Endothelial cell of umbilical vein (primary cell): ENCODE measurements around the gene GSTK1.

Experiments
- EZH2 ChIP-seq: IDR thresholded peaks from 2 replicates; pipeline ENCODE4 v1.6.1; 2012; ENCODE audit warnings: borderline replicate concordance, low read depth, mild to moderate bottlenecking, moderate library complexity, low read length, inconsistent platforms; ENCODE audit not compliant: severe bottlenecking
- JUN ChIP-seq: IDR thresholded peaks from 2 replicates; pipeline ENCODE4 v1.6.1; 2011; ENCODE audit warnings: borderline replicate concordance, low read depth; ENCODE audit not compliant: insufficient read length, insufficient read depth
- MYC ChIP-seq: IDR thresholded peaks from one replicate; pipeline ENCODE4 v1.6.1; 2011; ENCODE audit warnings: mild to moderate bottlenecking, low read depth, low read length
- POLR2A ChIP-seq: IDR thresholded peaks from 2 replicates; pipeline ENCODE4 v1.6.1; 2012; ENCODE audit warnings: low read depth, mild to moderate bottlenecking, control low read depth, low read length
- POLR2AphosphoS5 ChIP-seq: IDR thresholded peaks from 2 replicates; pipeline ENCODE4 v1.6.1; 2012; ENCODE audit warnings: low read depth, mild to moderate bottlenecking, control low read depth, low read length, moderate library complexity; ENCODE audit not compliant: insufficient read depth
- TF ChIP-seq, protein P1 (sequence below), 2 donors: IDR thresholded peaks; 1 replicate in 1 of 2; 2 replicates in 1 of 2; pipeline ENCODE4 v1.5.1; 2011; ENCODE audit warnings: low read length in 2 of 2, mild to moderate bottlenecking in 2 of 2, moderate library complexity in 2 of 2, control low read depth in 1 of 2, inconsistent platforms in 1 of 2, low read depth in 1 of 2; ENCODE audit not compliant: insufficient read depth in 1 of 2; ENCODE audit errors: extremely low read depth in 1 of 2
- TF ChIP-seq, protein P2 (sequence below): IDR thresholded peaks from 2 replicates; pipeline ENCODE4 v1.6.1; 2011; ENCODE audit not compliant: insufficient read depth, insufficient read length

GRCh38 chr7:143243614-143244013 is 19.6 kb upstream of the GSTK1 start:
- TF ChIP-seq POLR2A (no peak), POLR2AphosphoS5 (no peak), EZH2 (no peak), MYC (no peak), JUN (no peak)
- TF ChIP-seq, protein P1, sequence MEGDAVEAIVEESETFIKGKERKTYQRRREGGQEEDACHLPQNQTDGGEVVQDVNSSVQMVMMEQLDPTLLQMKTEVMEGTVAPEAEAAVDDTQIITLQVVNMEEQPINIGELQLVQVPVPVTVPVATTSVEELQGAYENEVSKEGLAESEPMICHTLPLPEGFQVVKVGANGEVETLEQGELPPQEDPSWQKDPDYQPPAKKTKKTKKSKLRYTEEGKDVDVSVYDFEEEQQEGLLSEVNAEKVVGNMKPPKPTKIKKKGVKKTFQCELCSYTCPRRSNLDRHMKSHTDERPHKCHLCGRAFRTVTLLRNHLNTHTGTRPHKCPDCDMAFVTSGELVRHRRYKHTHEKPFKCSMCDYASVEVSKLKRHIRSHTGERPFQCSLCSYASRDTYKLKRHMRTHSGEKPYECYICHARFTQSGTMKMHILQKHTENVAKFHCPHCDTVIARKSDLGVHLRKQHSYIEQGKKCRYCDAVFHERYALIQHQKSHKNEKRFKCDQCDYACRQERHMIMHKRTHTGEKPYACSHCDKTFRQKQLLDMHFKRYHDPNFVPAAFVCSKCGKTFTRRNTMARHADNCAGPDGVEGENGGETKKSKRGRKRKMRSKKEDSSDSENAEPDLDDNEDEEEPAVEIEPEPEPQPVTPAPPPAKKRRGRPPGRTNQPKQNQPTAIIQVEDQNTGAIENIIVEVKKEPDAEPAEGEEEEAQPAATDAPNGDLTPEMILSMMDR (IDR thresholded peaks at IDR 0.05; ENCODE audit: extremely low read depth in 1 of 2, insufficient read depth in 1 of 2, low read depth in 1 of 2, low read length in 2 of 2), result no peak
- TF ChIP-seq, protein P2, sequence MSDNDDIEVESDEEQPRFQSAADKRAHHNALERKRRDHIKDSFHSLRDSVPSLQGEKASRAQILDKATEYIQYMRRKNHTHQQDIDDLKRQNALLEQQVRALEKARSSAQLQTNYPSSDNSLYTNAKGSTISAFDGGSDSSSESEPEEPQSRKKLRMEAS, result no peak
